DND-41 (cell line): ENCODE results near the gene TTC36.
A peak's percentile ranks its signal among the peaks of the same experiment; 100 is the strongest.

Source experiments
- ATAC-seq: fragments of 200-7000 bp; cut with Tn5 transposase; 3 replicates; pipeline ENCODE4 v1.9.1; 2021; ENCODE audit warnings: low read depth; ENCODE audit not compliant: insufficient read depth
- DNase-seq: peaks from one replicate; pipeline ENCODE4 v3.0.0-alpha.2; 2020
- H2AFZ ChIP-seq: 2 replicates; pipeline ENCODE4 v1.6.0; 2012; ENCODE audit warnings: low read depth, low read length
- H3K27ac ChIP-seq: 2 replicates; pipeline ENCODE4 v1.5.1; 2012; ENCODE audit warnings: low read length, inconsistent platforms
- H3K27me3 ChIP-seq: fragments of 200-600 bp; sonication (generic); 2 replicates; pipeline ENCODE4 v1.6.0; 2012; ENCODE audit warnings: low read length, mild to moderate bottlenecking, inconsistent platforms; ENCODE audit not compliant: insufficient read depth, poor library complexity
- H3K36me3 ChIP-seq: 2 replicates; pipeline ENCODE4 v1.5.1; 2012; ENCODE audit warnings: low read length, inconsistent platforms; ENCODE audit not compliant: insufficient read depth
- H3K4me1 ChIP-seq: 2 replicates; pipeline ENCODE4 v1.5.1; 2012; ENCODE audit warnings: mild to moderate bottlenecking, low read length; ENCODE audit not compliant: insufficient read depth
- H3K4me2 ChIP-seq: 2 replicates; pipeline ENCODE4 v1.6.0; 2012; ENCODE audit warnings: mild to moderate bottlenecking, moderate library complexity, low read length, inconsistent platforms; ENCODE audit not compliant: insufficient read depth
- H3K4me3 ChIP-seq, 2 experiments: fragments of 200-600 bp in 1 of 2; shearing (Covaris generic) in 1 of 2; 2 replicates each; pipeline ENCODE4 v1.5.1; 2012 to 2016; ENCODE audit warnings: inconsistent platforms in 2 of 2, low read length in 2 of 2, mild to moderate bottlenecking in 2 of 2, low read depth in 1 of 2, moderate library complexity in 1 of 2
- H3K79me2 ChIP-seq: 2 replicates; pipeline ENCODE4 v1.6.0; 2012; ENCODE audit warnings: low read length, inconsistent platforms; ENCODE audit not compliant: insufficient read depth
- H3K9ac ChIP-seq: 2 replicates; pipeline ENCODE4 v1.6.0; 2012; ENCODE audit warnings: low read depth, mild to moderate bottlenecking, inconsistent platforms, low read length, moderate library complexity
- H3K9me3 ChIP-seq: 2 replicates; pipeline ENCODE4 v1.5.1; 2012; ENCODE audit warnings: low read length, moderate library complexity, mild to moderate bottlenecking, inconsistent platforms; ENCODE audit not compliant: insufficient read depth, severe bottlenecking
- H4K20me1 ChIP-seq: 2 replicates; pipeline ENCODE4 v1.6.0; 2012; ENCODE audit warnings: low read length; ENCODE audit not compliant: insufficient read depth
- CTCF ChIP-seq: IDR thresholded peaks from 2 replicates; pipeline ENCODE4 v1.5.1; 2012; ENCODE audit warnings: borderline replicate concordance, low read length, moderate library complexity, mild to moderate bottlenecking; ENCODE audit not compliant: poor library complexity, severe bottlenecking; ENCODE audit errors: extremely low read depth
- EZH2 ChIP-seq: IDR thresholded peaks from 3 replicates; pipeline ENCODE4 v1.6.1; 2012; ENCODE audit warnings: borderline replicate concordance, low read depth, mild to moderate bottlenecking, moderate library complexity, low read length, inconsistent platforms; ENCODE audit not compliant: severe bottlenecking

TTC36 gene

GRCh38 chr11:118488480-118489109 lies 38.7 kb upstream of the TTC36 start:
- Histone ChIP-seq H3K9ac (no peak overlapping the region), H4K20me1 (no peaks in the 10 kb centered on the region), H3K79me2 (no peaks in the 10 kb centered on the region; the same call in 1 of the 2 replicates), H3K4me2 (no peak overlapping the region), H3K4me3 (no peak overlapping the region), H3K27ac (no peak overlapping the region), H3K36me3 (peaks cover 86% of the 10 kb centered on the region), H3K9me3 (no peaks in the 10 kb centered on the region), H2AFZ (no peak overlapping the region), H3K4me1 (no peaks in the 10 kb centered on the region), H3K27me3 (no peaks in the 10 kb centered on the region)
- DNase-seq (peak; percentile 77), ATAC-seq (peak; percentile 87)
- TF ChIP-seq EZH2 (no peak), CTCF (peak; percentile 96)

- no peak overlapping the region for H2AFZ ChIP-seq
- no peak overlapping the region for H3K9ac ChIP-seq
- H3K79me2 ChIP-seq: no peaks in the 10 kb centered on the region; the same call in 1 of the 2 replicates
- no peak overlapping the region for H3K4me3 ChIP-seq
- DNase-seq (no peak), ATAC-seq (no peak)
- peaks cover 89% of the 10 kb centered on the region for H3K36me3 ChIP-seq
- H3K9me3 ChIP-seq: no peaks in the 10 kb centered on the region
- H3K27me3 ChIP-seq: no peaks in the 10 kb centered on the region
- H4K20me1 ChIP-seq: no peaks in the 10 kb centered on the region
- no peak overlapping the region for H3K27ac ChIP-seq
- no peak overlapping the region for H3K4me2 ChIP-seq
- no peaks in the 10 kb centered on the region for H3K4me1 ChIP-seq
- TF ChIP-seq EZH2: no peak
- no peak for TF ChIP-seq CTCF
These were observed 36.2 kb upstream of the TTC36 start for GRCh38 chr11:118491041-118491440.

GRCh38 chr11:118497831-118498230 lies 29.4 kb upstream of the TTC36 start:
- no peaks in the 10 kb centered on the region for H3K79me2 ChIP-seq
- H3K4me1 ChIP-seq: no peaks in the 10 kb centered on the region
- no peak overlapping the region for H3K9ac ChIP-seq
- no peak for TF ChIP-seq EZH2
- TF ChIP-seq CTCF: no peak
- ATAC-seq (no peak), DNase-seq (no peak)
- no peak overlapping the region for H3K27ac ChIP-seq
- H3K27me3 ChIP-seq: no peaks in the 10 kb centered on the region
- no peak overlapping the region for H3K4me2 ChIP-seq
- no peak overlapping the region for H3K4me3 ChIP-seq
- H3K36me3 ChIP-seq: peaks cover 97% of the 10 kb centered on the region
- H2AFZ ChIP-seq: no peak overlapping the region
- H3K9me3 ChIP-seq: no peaks in the 10 kb centered on the region
- H4K20me1 ChIP-seq: no peaks in the 10 kb centered on the region

- TF ChIP-seq EZH2: no peak
- no peak for TF ChIP-seq CTCF
- no peak overlapping the region for H3K27ac ChIP-seq
- H3K4me2 ChIP-seq: no peak overlapping the region
- no peak overlapping the region for H3K4me3 ChIP-seq
- no peaks in the 10 kb centered on the region for H3K79me2 ChIP-seq
- ATAC-seq (no peak), DNase-seq (no peak)
- no peak overlapping the region for H3K9ac ChIP-seq
- no peak overlapping the region for H2AFZ ChIP-seq
- no peaks in the 10 kb centered on the region for H3K4me1 ChIP-seq
- peaks cover 10% of the 10 kb centered on the region; the same call in 1 of the 2 replicates for H4K20me1 ChIP-seq
- no peaks in the 10 kb centered on the region for H3K9me3 ChIP-seq
- H3K27me3 ChIP-seq: no peaks in the 10 kb centered on the region
- H3K36me3 ChIP-seq: peaks cover 99% of the 10 kb centered on the region
These were observed 24.1 kb upstream of the TTC36 start for GRCh38 chr11:118503216-118503615.
